Uterus (tissue), 2 donors: ENCODE data around the gene SLC7A5.

Source experiments
- POLR2A ChIP-seq, 2 donors: fragments of 450-650 bp; IDR thresholded peaks; one replicate each; pipeline ENCODE4 v1.6.1; 2016; ENCODE audit warnings: antibody characterized with exemption in 2 of 2, mild to moderate bottlenecking in 1 of 2, moderate library complexity in 1 of 2
- TF ChIP-seq, protein P1 (sequence below), 4 experiments: fragments of 200-600 bp in 2 of 4; fragments of 450-650 bp in 2 of 4; sonication (generic) in 2 of 4; IDR thresholded peaks; one replicate each; pipeline ENCODE4 v1.5.1; 2016 to 2019; ENCODE audit warnings: antibody characterized with exemption in 4 of 4, mild to moderate bottlenecking in 2 of 4, moderate library complexity in 1 of 4

DNA sequence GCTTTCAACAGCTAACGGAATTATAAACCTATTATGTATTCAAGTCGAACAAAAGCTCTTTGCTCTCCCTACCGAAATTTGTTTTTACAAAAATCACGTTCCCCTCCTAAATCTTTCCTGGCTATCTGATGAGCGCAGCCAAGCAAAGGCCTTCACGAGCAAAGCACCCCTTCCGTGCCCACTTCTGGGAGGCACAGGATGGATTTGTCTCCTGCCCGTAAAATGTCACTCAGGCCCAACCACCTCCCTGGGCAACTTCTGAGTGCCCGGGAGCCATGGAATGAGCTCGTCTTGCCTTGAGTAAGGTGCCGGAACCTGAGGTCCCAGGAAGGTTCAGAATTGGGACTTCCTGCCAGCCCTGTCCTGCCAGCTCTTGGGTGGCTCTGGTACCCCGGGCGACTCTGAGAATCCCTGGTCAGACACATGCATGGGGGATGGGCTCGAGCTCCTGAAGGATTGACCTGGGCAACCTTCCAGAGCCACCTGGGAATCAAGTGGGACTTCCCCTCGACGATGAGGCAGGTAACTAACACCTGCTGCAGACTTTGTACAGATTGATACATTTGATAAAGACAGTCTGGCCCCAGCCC lies 19.8 kb downstream of the SLC7A5 start:
- no peak for TF ChIP-seq POLR2A (IDR thresholded peaks at IDR 0.05)
- TF ChIP-seq, protein P1, sequence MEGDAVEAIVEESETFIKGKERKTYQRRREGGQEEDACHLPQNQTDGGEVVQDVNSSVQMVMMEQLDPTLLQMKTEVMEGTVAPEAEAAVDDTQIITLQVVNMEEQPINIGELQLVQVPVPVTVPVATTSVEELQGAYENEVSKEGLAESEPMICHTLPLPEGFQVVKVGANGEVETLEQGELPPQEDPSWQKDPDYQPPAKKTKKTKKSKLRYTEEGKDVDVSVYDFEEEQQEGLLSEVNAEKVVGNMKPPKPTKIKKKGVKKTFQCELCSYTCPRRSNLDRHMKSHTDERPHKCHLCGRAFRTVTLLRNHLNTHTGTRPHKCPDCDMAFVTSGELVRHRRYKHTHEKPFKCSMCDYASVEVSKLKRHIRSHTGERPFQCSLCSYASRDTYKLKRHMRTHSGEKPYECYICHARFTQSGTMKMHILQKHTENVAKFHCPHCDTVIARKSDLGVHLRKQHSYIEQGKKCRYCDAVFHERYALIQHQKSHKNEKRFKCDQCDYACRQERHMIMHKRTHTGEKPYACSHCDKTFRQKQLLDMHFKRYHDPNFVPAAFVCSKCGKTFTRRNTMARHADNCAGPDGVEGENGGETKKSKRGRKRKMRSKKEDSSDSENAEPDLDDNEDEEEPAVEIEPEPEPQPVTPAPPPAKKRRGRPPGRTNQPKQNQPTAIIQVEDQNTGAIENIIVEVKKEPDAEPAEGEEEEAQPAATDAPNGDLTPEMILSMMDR (IDR thresholded peaks at IDR 0.05), result no peak
